ENCODE measurements around the gene SLC41A3. TPM values are rescaled to one million over a fixed set of nuclear protein-coding genes. Genes with fewer than 3 reads are reported as not detected.

The SLC41A3 gene
- total RNA-seq, 1 experiment from 2014 or later = 41.3 TPM

DNA sequence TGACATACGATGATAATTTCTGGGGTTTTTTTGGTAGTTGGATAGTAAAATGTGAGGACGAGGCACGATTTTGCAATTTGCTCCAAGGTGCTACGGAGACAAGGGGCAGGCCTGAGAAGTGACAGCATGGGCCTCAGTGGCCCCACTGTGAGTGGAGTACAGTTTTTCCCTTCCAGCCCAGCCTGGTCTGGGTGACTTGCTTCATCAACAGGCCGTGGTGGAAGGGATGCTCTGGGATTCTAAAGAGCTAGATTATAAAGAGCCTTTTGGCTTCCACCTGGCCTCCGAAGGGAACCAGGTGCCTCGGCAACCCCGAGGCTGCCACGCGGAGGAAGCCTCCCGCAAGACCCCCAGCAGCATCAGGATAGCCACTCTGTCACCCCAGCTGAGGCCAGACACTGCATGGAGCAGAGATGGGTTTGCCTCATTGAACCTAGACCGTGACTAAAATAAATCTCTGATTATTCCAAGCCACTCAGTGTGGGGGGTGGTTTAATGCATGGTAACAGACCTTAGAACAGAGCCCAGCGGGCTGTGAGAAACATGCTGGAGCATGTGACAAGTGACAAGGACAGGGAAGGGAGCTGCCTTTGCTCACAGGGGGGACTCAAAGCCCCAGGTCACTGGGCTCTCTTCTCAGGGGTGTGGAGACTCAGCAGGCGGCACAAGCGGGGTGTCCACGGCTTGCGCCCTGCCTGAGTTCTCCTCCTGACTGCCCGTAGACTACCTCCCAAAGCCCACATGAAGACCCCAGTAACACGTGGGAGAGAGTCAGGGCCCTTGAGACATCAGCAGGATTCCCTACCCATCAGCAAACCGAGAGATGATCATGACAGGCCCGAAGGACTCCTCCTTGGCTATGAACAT lies 22.6 kb upstream of the SLC41A3 start:
- TF ChIP-seq, protein P1, sequence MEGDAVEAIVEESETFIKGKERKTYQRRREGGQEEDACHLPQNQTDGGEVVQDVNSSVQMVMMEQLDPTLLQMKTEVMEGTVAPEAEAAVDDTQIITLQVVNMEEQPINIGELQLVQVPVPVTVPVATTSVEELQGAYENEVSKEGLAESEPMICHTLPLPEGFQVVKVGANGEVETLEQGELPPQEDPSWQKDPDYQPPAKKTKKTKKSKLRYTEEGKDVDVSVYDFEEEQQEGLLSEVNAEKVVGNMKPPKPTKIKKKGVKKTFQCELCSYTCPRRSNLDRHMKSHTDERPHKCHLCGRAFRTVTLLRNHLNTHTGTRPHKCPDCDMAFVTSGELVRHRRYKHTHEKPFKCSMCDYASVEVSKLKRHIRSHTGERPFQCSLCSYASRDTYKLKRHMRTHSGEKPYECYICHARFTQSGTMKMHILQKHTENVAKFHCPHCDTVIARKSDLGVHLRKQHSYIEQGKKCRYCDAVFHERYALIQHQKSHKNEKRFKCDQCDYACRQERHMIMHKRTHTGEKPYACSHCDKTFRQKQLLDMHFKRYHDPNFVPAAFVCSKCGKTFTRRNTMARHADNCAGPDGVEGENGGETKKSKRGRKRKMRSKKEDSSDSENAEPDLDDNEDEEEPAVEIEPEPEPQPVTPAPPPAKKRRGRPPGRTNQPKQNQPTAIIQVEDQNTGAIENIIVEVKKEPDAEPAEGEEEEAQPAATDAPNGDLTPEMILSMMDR (IDR thresholded peaks at IDR 0.05; ENCODE audit: insufficient read depth in 1 of 2, low read depth in 1 of 2, low read length in 1 of 2, severe bottlenecking in 1 of 2, unreplicated experiment in 1 of 2) = no peak

DNA sequence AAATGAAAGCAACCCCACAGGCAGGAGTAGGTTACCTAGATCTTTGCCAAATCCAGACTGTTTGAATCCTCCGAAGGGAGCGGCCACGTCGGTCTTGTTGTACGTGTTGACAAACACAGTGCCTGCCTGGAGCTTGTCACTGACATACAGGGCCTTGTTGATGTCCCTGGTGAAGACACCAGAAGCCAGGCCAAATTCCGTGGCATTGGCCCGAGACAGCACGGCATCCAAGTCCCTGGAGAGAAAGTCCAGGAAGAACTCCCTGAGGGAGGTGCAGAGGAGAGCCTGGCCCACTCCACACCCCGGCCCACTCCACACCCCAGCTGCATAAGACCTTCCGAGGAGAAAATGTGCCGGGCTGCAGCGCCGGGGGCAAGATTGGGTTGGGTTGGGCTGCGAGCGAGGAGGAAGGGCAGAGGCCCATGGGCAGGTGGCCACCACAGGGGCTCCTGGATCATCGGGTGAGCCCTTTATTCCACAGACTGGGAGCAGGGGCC lies 21.8 kb upstream of the SLC41A3 start:
- Histone ChIP-seq H3K36me3 (ENCODE audit: control insufficient read depth, insufficient read depth, low read length) (no peaks in the 10 kb centered on the region), H3K9me3 (no peaks in the 10 kb centered on the region), H3K27me3 (replicated peaks; ENCODE audit: control insufficient read depth, insufficient read depth, low read length) (no peaks in the 10 kb centered on the region), H3K4me1 (no peaks in the 10 kb centered on the region), H3K4me3 (ENCODE audit: low read depth, low read length) (no peak overlapping the region)
- Mint-ChIP-seq H3K9me3 (ENCODE audit: unreplicated experiment) (no peaks in the 10 kb centered on the region), H3K27me3 (ENCODE audit: insufficient read depth, unreplicated experiment) (no peaks in the 10 kb centered on the region), H3K4me1 (ENCODE audit: low read depth, unreplicated experiment) (no peaks in the 10 kb centered on the region), H3K27ac (ENCODE audit: unreplicated experiment) (no peak overlapping the region), H3K4me3 (ENCODE audit: unreplicated experiment) (no peak overlapping the region), H3K36me3 (ENCODE audit: insufficient read depth, unreplicated experiment) (no peaks in the 10 kb centered on the region)
- ChIA-PET POLR2A (no interaction called here), CTCF (no interaction called here)
- DNase-seq = no peak
- BruUV-seq (replicated peaks) = no TSS peak
- intact Hi-C loops (cut with micrococcal nuclease; ENCODE audit: unreplicated experiment) = no loop called here
- TF ChIP-seq, protein P1 (IDR thresholded peaks at IDR 0.05; ENCODE audit: insufficient read depth in 1 of 2, low read depth in 1 of 2, low read length in 1 of 2, severe bottlenecking in 1 of 2, unreplicated experiment in 1 of 2) = no peak

More for the DNA sequence above, 22.6 kb upstream of the SLC41A3 start:
- ChIA-PET POLR2A (no interaction called here), CTCF (no interaction called here)
- no peaks in the 10 kb centered on the region for H3K36me3 Mint-ChIP-seq (ENCODE audit: insufficient read depth, unreplicated experiment)
- H3K9me3 Mint-ChIP-seq (ENCODE audit: unreplicated experiment) = no peaks in the 10 kb centered on the region
- H3K4me3 ChIP-seq (ENCODE audit: low read depth, low read length) = no peak overlapping the region
- H3K4me3 Mint-ChIP-seq (ENCODE audit: unreplicated experiment) = no peak overlapping the region
- H3K36me3 ChIP-seq (ENCODE audit: control insufficient read depth, insufficient read depth, low read length) = no peaks in the 10 kb centered on the region
- H3K4me1 ChIP-seq = no peaks in the 10 kb centered on the region
- H3K27ac Mint-ChIP-seq (ENCODE audit: unreplicated experiment) = no peak overlapping the region
- DNase-seq = no peak
- intact Hi-C loops (cut with micrococcal nuclease; ENCODE audit: unreplicated experiment) = no loop called here
- no peaks in the 10 kb centered on the region for H3K27me3 Mint-ChIP-seq (ENCODE audit: insufficient read depth, unreplicated experiment)
- H3K4me1 Mint-ChIP-seq (ENCODE audit: low read depth, unreplicated experiment) = no peaks in the 10 kb centered on the region
- no peaks in the 10 kb centered on the region for H3K9me3 ChIP-seq
- no peaks in the 10 kb centered on the region for H3K27me3 ChIP-seq (replicated peaks; ENCODE audit: control insufficient read depth, insufficient read depth, low read length)
- no TSS peak for BruUV-seq (replicated peaks)

GRCh38 chr3:126104742-126105605 lies 21.1 kb upstream of the SLC41A3 start:
- H3K27me3 ChIP-seq (replicated peaks; ENCODE audit: control insufficient read depth, insufficient read depth, low read length) = no peaks in the 10 kb centered on the region
- H3K27me3 Mint-ChIP-seq (ENCODE audit: insufficient read depth, unreplicated experiment) = no peaks in the 10 kb centered on the region
- H3K36me3 ChIP-seq (ENCODE audit: control insufficient read depth, insufficient read depth, low read length) = no peaks in the 10 kb centered on the region
- no peak overlapping the region for H3K27ac Mint-ChIP-seq (ENCODE audit: unreplicated experiment)
- no peaks in the 10 kb centered on the region for H3K9me3 Mint-ChIP-seq (ENCODE audit: unreplicated experiment)
- POLR2A ChIA-PET = no interaction called here
- no peaks in the 10 kb centered on the region for H3K36me3 Mint-ChIP-seq (ENCODE audit: insufficient read depth, unreplicated experiment)
- CTCF ChIA-PET = interaction anchor here (0.6 kb wide), 1 partner anchor 51 kb away, joined by 3 read pairs; no protein-coding TSS in a partner anchor
- DNase-seq = no peak
- no peaks in the 10 kb centered on the region for H3K9me3 ChIP-seq
- TF ChIP-seq, protein P1 (IDR thresholded peaks at IDR 0.05; ENCODE audit: insufficient read depth in 1 of 2, low read depth in 1 of 2, low read length in 1 of 2, severe bottlenecking in 1 of 2, unreplicated experiment in 1 of 2) = no peak
- H3K4me3 Mint-ChIP-seq (ENCODE audit: unreplicated experiment) = no peak overlapping the region
- intact Hi-C loops (cut with micrococcal nuclease; ENCODE audit: unreplicated experiment) = no loop called here
- H3K4me1 ChIP-seq = no peaks in the 10 kb centered on the region
- H3K4me3 ChIP-seq (ENCODE audit: low read depth, low read length) = no peak overlapping the region
- no TSS peak for BruUV-seq (replicated peaks)
- no peaks in the 10 kb centered on the region for H3K4me1 Mint-ChIP-seq (ENCODE audit: low read depth, unreplicated experiment)
